ENCODE data around the gene GYG2. TPM values are rescaled to one million over a fixed set of nuclear protein-coding genes. Genes with fewer than 3 reads are reported as not detected.

Gene GYG2
- total and polyA plus RNA-seq, 2 of the 8 experiments (the other 6 are each of a cell fraction or from before 2014, with no cell fraction given), result 52.8 to 65.3 TPM

DNA sequence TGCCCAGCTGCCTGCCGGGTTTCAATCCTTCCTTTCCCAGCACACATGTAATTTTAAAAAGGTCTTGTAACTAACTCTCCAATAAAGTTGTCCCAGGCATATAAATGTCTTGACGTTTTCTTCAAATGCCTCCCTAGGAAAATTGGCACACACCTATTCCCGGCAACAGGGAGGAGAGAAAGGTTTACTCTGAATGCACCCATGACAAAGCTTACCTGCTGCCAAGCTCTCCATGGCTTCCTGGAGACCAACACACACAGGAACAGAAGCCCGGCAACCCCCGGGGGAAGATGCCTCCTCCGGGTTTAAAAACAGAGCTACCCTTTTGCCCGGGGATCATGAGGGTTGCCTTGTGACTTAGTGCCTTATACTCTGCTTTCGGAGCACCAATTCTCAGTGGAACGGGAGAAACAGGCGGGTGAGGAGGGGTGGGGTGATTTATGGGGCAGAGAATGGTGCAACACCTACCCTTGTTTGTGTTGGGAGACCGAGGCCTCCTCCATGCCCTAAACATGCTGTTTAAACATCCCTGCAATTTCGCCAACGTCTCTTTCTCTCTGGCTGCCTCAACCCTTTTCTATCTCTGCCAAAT, 4.8 kb upstream of the GYG2 start (continued):
- TF ChIP-seq TEAD4 (IDR thresholded peaks at IDR 0.05; ENCODE audit: low read depth, low read length) (no peak), NANOG (IDR thresholded peaks at IDR 0.05; ENCODE audit: insufficient read depth, low read depth, low read length, poor library complexity, severe bottlenecking) (no peak)
